MM.1S (cell line): ENCODE measurements around the gene ADCY6.

Experiments used
- CTCF ChIP-seq: fragments of 300-600 bp; sonication (generic); IDR thresholded peaks from 2 replicates; pipeline ENCODE4 v1.5.1; 2016; ENCODE audit warnings: antibody characterized with exemption, low read length, mixed read lengths
- EZH2 ChIP-seq: fragments of 300-600 bp; sonication (generic); optimal IDR thresholded peaks from 2 replicates; pipeline ENCODE3; 2017; ENCODE audit warnings: low read depth, mild to moderate bottlenecking, antibody characterized with exemption, low read length, mixed read lengths
- EZH2phosphoT487 ChIP-seq: fragments of 300-600 bp; sonication (generic); IDR thresholded peaks from 2 replicates; pipeline ENCODE4 v1.6.1; 2018; ENCODE audit warnings: antibody characterized with exemption, low read length

- TF ChIP-seq CTCF (no peak), EZH2phosphoT487 (no peak), EZH2 (no peak)
Observed at GRCh38 chr12:48803675-48804074, 14.8 kb upstream of the ADCY6 start.
